ENCODE measurements around the gene RGS12. TPM values are rescaled to one million over a fixed set of nuclear protein-coding genes. Genes with fewer than 3 reads are reported as not detected.

Gene RGS12
- total and polyA plus RNA-seq, 2 of the 13 experiments (the other 11 are each of a cell fraction or from before 2014, with no cell fraction given), result 21.0 to 27.7 TPM

- TF ChIP-seq ZNF512 (CRISPR knock-in tag; IDR thresholded peaks at IDR 0.05) (no peak), STAG1 (CRISPR knock-in tag; IDR thresholded peaks at IDR 0.05) (0 out of 2 replicates have a peak, but pooled peaks have one; percentile 15), GFI1 (CRISPR knock-in tag; IDR thresholded peaks at IDR 0.05; ENCODE audit: borderline replicate concordance) (peak; percentile 44; the same call in 1 of the 2 replicates), RXRB (CRISPR knock-in tag; IDR thresholded peaks at IDR 0.05; ENCODE audit: borderline replicate concordance) (peak; percentile 61; the same call in 1 of the 2 replicates), ERF (CRISPR knock-in tag; IDR thresholded peaks at IDR 0.05) (peak; percentile 34; the same call in 1 of the 2 replicates), BCL3 (CRISPR knock-in tag; IDR thresholded peaks at IDR 0.05) (no peak), ZNF619 (CRISPR knock-in tag; IDR thresholded peaks at IDR 0.05) (no peak), ZBTB25 (CRISPR knock-in tag; IDR thresholded peaks at IDR 0.05) (0 out of 2 replicates have a peak, but pooled peaks have one; percentile 19), MED8 (CRISPR knock-in tag; IDR thresholded peaks at IDR 0.05; ENCODE audit: insufficient replicate concordance) (no peak), NCOA1 (CRISPR knock-in tag; IDR thresholded peaks at IDR 0.05) (no peak), KLF13 (CRISPR knock-in tag; IDR thresholded peaks at IDR 0.05) (no peak), ZNF142 (CRISPR knock-in tag; IDR thresholded peaks at IDR 0.05) (no peak), NR0B2 (CRISPR knock-in tag; IDR thresholded peaks at IDR 0.05) (no peak), IRF1 (CRISPR knock-in tag; IDR thresholded peaks at IDR 0.05; ENCODE audit: low read depth) (no peak), HCFC1 (IDR thresholded peaks at IDR 0.05; ENCODE audit: low read depth, low read length) (no peak), KDM6A (CRISPR knock-in tag; IDR thresholded peaks at IDR 0.05; ENCODE audit: low read depth) (peak; percentile 36; the same call in 1 of the 2 replicates), FOXJ3 (CRISPR knock-in tag; IDR thresholded peaks at IDR 0.05; ENCODE audit: borderline replicate concordance) (peak; percentile 35; the same call in 1 of the 2 replicates), ZBTB38 (CRISPR knock-in tag; IDR thresholded peaks at IDR 0.05) (no peak)
These were observed 49.5 kb downstream of the RGS12 start (continued) for GRCh38 chr4:3342182-3342854.

Data from HepG2 (cell line).